ENCODE results near the gene YWHAH. TPM values are rescaled to one million over a fixed set of nuclear protein-coding genes. Genes with fewer than 3 reads are reported as not detected.

YWHAH gene
- polyA plus RNA-seq, 3 donors from 2014 or later: 76.5 to 113 (median 84.0) TPM

DNA sequence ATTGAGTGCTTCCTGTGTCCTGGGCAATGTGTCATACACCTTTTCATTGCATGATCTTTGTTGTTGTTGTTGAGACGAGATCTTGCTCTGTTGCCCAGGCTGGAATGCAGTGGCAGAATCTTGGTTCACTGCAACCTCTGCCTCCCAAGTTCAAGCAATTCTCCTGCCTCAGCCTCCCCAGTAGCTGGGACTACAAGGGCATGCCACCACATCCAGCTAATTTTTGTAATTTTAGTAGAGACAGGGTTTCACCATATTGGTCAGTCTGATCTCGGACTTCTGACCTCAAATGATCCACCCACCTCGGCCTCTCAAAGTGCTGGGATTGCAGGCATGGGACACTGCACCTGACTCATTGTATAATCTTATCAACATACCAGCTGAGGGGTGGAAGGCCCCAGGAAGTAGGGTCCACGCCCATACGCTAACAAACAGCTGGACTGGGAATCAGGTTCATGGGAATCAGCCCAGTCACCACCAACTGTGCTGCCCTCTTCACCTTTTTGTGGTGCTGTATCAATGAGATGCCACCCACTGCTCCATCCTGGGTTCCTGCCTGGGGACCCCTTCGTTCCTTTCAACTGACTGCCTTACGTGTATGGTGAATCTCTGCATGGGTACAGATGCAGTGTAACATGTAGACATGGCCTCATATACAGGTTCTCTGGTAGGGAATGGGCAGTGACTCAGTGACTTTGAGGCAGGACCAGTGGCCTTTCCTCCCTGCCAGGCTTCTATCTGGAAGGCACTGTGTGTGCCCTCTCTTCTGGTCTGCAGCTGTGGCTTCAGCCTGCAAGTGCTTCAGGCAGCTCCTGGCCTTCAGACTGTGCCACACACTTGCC is 32.5 kb upstream of the YWHAH start:
- peaks cover 2 to 4% (median 3%) of the 10 kb centered on the region in 3 donors for H3K27me3 Mint-ChIP-seq (ENCODE audit: low read depth in 3 of 3)
- H3K27ac Mint-ChIP-seq: no peak overlapping the region
- H3K4me3 Mint-ChIP-seq: no peak overlapping the region
- H3K4me1 Mint-ChIP-seq: no peaks in the 10 kb centered on the region
- H3K36me3 Mint-ChIP-seq: peaks cover 7 to 19% (median 11%) of the 10 kb centered on the region in 3 donors
- DNase-seq: no peak
- peaks cover 0 to 1% (median 0%) of the 10 kb centered on the region in 6 donors for H3K9me3 Mint-ChIP-seq

DNA sequence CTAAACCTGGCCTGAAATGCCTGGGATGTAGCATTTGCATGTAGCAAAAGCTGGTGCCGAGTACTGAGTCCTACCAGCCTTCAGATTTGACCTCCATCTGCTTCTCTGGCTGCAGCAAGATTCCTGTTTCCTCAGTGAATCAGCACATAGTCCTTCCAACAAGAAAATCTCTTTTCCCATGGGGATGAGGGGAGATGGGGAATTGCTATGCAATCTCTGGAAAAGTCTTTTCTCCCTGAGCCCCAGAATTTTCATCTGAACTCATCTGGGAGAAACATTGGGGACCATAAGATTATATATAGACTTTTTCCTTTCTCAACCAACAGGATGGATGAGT is 32.0 kb upstream of the YWHAH start:
- no peak for DNase-seq
- no peak overlapping the region for H3K4me3 Mint-ChIP-seq
- peaks cover 0 to 1% of the 10 kb centered on the region in 2 donors for H3K4me1 Mint-ChIP-seq
- peaks cover 7 to 16% (median 11%) of the 10 kb centered on the region in 3 donors for H3K36me3 Mint-ChIP-seq
- H3K27me3 Mint-ChIP-seq (ENCODE audit: low read depth in 3 of 3): peaks cover 1 to 3% (median 2%) of the 10 kb centered on the region in 3 donors
- no peak overlapping the region for H3K27ac Mint-ChIP-seq
- peaks cover 0 to 1% (median 0%) of the 10 kb centered on the region in 6 donors for H3K9me3 Mint-ChIP-seq

DNA sequence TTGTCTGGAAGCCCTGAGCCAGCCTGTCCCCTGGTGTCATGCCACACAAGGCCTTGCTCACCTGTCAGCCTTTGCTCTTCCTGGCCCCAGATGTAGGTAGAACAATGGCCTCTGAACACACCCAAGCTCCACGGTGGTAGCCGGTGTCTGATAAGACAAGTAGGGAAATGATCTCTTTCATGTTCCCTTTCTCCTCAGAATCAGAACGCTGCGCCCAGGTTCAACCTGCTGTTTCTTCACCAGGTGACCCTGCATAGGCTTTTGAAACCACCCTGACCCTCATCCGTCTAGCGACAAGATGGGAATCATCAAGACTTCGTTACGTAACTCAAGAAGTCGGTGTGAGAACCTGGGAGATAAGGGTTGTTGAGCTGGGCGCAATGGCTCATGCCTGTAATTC is 28.7 kb upstream of the YWHAH start:
- no peak overlapping the region for H3K27ac Mint-ChIP-seq
- H3K4me1 Mint-ChIP-seq: peaks cover 0 to 3% of the 10 kb centered on the region in 2 donors
- peaks cover 2 to 4% (median 3%) of the 10 kb centered on the region in 3 donors for H3K27me3 Mint-ChIP-seq (ENCODE audit: low read depth in 3 of 3)
- H3K9me3 Mint-ChIP-seq: peaks cover 0 to 1% (median 0%) of the 10 kb centered on the region in 6 donors
- H3K4me3 Mint-ChIP-seq: no peak overlapping the region
- peaks cover 0 to 7% (median 4%) of the 10 kb centered on the region in 3 donors for H3K36me3 Mint-ChIP-seq
- DNase-seq: no peak

DNA sequence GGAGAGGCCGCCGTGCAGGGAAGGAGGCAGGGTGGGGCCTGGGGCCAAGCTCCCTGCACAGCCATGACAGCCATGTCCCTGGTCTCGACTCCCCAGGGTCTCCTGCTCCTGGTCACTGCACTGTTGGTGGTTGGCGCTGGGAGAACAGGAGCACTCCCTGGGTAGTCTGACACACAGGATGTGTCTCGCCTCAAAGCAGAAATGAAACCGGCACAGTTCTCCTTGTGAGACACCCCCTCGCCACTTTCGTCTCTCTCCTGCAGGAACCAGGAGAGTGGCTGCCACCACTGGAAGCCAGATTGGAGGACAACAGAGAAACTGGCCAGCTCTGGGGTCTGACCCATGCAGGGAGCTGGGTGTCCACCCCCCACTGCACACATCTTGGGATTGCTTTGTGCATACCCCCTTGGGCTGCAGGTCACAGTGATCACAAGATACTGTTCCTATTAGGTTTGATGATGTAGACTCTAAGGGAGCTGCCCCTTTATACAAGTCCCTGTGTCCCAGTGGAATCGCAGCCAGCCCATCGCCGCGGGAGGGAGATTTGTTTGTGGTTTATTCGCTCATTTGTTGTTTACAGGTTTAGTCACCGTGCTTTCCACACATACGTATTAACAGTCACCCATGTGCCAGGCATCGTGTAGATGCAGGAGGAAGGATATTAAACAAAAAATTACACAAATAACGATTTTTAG is 27.0 kb upstream of the YWHAH start:
- no peak for DNase-seq
- Mint-ChIP-seq H3K27ac (no peak overlapping the region), H3K9me3 (peaks cover 0 to 1% (median 0%) of the 10 kb centered on the region in 6 donors), H3K27me3 (ENCODE audit: low read depth in 3 of 3) (peaks cover 2 to 4% (median 3%) of the 10 kb centered on the region in 3 donors), H3K4me1 (peaks cover 0 to 3% of the 10 kb centered on the region in 2 donors), H3K36me3 (peaks cover 0 to 8% (median 7%) of the 10 kb centered on the region in 3 donors), H3K4me3 (no peak overlapping the region)

DNA sequence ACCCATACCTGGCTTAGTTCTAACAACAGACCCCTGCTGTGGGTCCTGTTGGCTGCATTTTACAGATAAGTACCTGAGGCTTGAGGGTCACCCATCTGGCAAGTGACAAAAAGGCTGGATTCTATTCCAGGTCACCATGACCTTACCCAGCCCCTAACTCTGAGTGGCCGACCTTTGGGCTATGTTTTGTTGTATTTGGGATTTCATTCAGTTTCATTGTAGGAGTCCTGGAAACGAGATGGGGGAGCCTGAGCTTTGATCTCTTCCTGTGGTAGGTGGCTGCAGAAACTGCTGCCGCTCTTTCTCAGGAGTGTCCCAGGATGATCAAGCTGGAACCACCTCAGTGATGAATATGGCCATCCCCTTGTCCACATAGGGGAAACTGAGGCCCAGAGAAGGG is 24.6 kb upstream of the YWHAH start:
- DNase-seq: no peak
- Mint-ChIP-seq H3K4me3 (no peak overlapping the region), H3K36me3 (peaks cover 0 to 4% (median 0%) of the 10 kb centered on the region in 3 donors), H3K9me3 (no peaks in the 10 kb centered on the region), H3K4me1 (peaks cover 0 to 3% of the 10 kb centered on the region in 2 donors), H3K27me3 (ENCODE audit: low read depth in 3 of 3) (peaks cover 0 to 4% (median 3%) of the 10 kb centered on the region in 3 donors), H3K27ac (no peak overlapping the region)

DNA sequence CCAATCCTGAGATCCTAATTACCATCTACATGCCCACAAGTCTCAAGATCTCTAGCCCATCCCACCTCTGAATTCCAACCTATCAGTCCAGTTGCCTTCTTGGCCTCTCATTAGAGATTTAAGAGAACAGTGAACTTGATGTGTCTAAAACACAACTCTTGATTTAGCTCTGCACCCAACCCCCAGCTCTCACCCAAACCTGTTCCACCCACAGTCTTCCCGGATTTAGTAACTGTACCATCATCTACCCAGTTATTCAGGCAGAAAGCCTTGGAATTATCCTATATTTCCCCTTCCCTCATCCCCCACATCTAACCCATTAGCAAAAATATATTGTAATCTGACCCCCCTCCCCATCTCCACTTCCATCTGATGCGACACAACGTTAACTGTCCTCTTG is 24.0 kb upstream of the YWHAH start:
- peaks cover 0 to 3% of the 10 kb centered on the region in 2 donors for H3K4me1 Mint-ChIP-seq
- H3K9me3 Mint-ChIP-seq: no peaks in the 10 kb centered on the region
- no peak overlapping the region for H3K27ac Mint-ChIP-seq
- no peak overlapping the region for H3K4me3 Mint-ChIP-seq
- DNase-seq: no peak
- H3K27me3 Mint-ChIP-seq (ENCODE audit: low read depth in 3 of 3): peaks cover 1 to 8% (median 2%) of the 10 kb centered on the region in 3 donors
- peaks cover 0 to 4% (median 0%) of the 10 kb centered on the region in 3 donors for H3K36me3 Mint-ChIP-seq

DNA sequence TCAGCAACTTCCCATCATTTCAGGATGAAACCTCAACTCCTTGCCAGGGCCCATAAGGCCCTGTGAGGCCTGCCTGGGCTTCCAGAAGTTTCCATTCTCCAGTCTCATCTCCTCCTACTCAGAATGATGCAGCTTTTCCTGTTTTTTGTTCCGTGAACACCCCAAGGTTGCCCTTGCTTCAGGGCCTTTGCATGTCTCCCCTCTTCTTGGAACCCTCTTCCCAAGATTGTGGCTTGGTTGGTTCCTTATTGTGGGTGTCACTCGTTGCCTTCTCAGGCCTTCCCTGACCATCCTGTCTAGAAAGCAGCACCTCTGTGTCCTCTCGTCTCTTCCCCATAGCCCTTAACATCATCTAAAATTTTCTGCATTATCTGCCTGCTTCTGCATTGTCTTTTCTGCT is 23.2 kb upstream of the YWHAH start:
- Mint-ChIP-seq H3K36me3 (peaks cover 0 to 4% (median 0%) of the 10 kb centered on the region in 3 donors), H3K27ac (no peak overlapping the region), H3K4me1 (peaks cover 0 to 3% of the 10 kb centered on the region in 2 donors), H3K4me3 (no peak overlapping the region), H3K9me3 (no peaks in the 10 kb centered on the region), H3K27me3 (ENCODE audit: low read depth in 3 of 3) (peaks cover 1 to 12% (median 2%) of the 10 kb centered on the region in 3 donors)
- DNase-seq: no peak

DNA sequence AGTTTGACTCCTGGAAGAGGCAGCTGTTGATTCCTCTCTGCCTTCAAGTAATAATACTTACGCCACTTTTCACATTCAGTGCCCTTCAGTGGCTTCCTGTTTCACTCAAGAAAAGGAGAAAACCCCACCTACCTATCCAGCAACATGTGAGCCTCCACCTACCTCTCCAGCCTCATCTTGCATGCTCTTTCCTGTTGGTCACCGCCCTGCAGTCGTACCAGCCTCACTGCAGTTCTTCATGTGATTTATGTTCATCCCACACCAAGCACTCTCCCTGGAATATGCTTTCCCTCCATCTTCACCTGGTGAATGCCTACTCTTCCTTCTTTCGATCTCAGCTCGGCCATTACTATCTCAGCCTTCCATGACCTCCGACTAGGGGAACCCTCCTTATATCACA is 21.8 kb upstream of the YWHAH start:
- Mint-ChIP-seq H3K4me1 (peaks cover 0 to under 1% of the 10 kb centered on the region in 2 donors), H3K27ac (peak overlapping the region in 2 of 6 donors; percentile 1 to 24), H3K4me3 (no peak overlapping the region), H3K36me3 (peaks cover 0 to 4% (median 0%) of the 10 kb centered on the region in 3 donors), H3K9me3 (no peaks in the 10 kb centered on the region), H3K27me3 (ENCODE audit: low read depth in 3 of 3) (peaks cover 1 to 13% (median 2%) of the 10 kb centered on the region in 3 donors)
- DNase-seq: no peak

DNA sequence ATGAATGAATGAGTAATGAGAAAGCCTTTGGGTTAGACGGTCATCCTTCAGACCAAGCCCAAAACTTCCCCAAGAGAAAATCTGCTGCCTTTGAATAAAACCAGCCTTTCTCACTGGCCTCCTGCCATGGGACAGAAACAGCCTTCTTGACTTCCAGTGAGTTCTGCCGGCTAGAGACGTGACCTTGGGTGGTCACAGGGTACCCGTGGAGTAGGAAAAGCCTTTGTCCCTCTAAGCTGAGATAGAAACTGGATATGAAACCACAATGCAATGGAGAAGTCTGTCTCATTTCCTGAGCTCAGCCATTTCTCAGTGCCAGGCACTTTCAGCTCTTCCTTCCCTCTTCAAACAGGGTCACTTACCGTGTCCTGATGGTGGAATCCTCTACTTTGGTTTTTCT is 21.2 kb upstream of the YWHAH start:
- no peak overlapping the region for H3K4me3 Mint-ChIP-seq
- peak overlapping the region in 2 of 6 donors; percentile 12 to 24 for H3K27ac Mint-ChIP-seq

DNA sequence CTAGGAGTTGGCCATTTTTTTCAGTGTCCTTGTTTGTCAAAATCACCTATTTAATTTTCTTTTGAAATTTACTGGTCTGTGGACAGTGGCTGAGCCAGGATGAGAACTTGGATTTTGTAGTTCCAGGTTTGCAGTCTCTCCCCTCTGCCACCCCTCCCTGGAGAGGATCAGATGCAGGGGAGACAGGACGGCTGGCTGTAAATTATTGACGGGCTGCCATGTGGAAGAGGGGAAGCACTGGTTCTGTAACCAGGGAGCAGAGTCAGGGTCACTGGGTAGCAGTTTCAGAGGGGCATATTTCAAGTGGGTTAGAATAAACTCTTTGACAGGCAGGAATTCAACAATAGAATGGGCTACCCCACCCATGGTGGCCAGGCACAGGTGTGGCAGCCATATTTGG is 20.6 kb upstream of the YWHAH start:
- peaks cover 1 to 14% (median 2%) of the 10 kb centered on the region in 3 donors for H3K27me3 Mint-ChIP-seq (ENCODE audit: low read depth in 3 of 3)
- H3K4me3 Mint-ChIP-seq: no peak overlapping the region
- H3K27ac Mint-ChIP-seq: peak overlapping the region in 1 of 6 donors; percentile 12
- no peaks in the 10 kb centered on the region for H3K9me3 Mint-ChIP-seq
- no peaks in the 10 kb centered on the region for H3K4me1 Mint-ChIP-seq
- H3K36me3 Mint-ChIP-seq: peaks cover 0 to 4% (median 0%) of the 10 kb centered on the region in 3 donors
- no peak for DNase-seq

More for the DNA sequence above, 21.2 kb upstream of the YWHAH start:
- peaks cover 0 to 4% (median 0%) of the 10 kb centered on the region in 3 donors for H3K36me3 Mint-ChIP-seq
- no peak for DNase-seq
- H3K4me1 Mint-ChIP-seq: no peaks in the 10 kb centered on the region
- H3K27me3 Mint-ChIP-seq (ENCODE audit: low read depth in 3 of 3): peaks cover 1 to 14% (median 2%) of the 10 kb centered on the region in 3 donors
- H3K9me3 Mint-ChIP-seq: no peaks in the 10 kb centered on the region

DNA sequence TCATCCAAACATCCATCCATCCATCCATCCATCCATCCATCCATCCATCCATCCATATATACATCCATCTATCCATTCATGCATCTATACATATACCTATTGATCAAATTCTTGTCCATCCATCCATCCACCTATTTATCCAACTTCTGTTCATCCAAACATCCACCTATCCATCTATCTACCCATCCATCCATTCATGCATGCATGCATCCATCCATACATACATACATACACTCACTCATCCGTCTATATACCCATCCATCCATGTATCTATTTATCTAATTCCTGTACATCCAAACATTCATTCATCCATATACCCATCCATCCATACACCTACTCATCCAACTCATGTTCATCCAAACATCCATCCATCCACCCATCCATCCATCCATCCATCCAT is 19.3 kb upstream of the YWHAH start:
- H3K27ac Mint-ChIP-seq: no peak overlapping the region
- peaks cover 2 to 19% (median 4%) of the 10 kb centered on the region in 3 donors for H3K27me3 Mint-ChIP-seq (ENCODE audit: low read depth in 3 of 3)

DNA sequence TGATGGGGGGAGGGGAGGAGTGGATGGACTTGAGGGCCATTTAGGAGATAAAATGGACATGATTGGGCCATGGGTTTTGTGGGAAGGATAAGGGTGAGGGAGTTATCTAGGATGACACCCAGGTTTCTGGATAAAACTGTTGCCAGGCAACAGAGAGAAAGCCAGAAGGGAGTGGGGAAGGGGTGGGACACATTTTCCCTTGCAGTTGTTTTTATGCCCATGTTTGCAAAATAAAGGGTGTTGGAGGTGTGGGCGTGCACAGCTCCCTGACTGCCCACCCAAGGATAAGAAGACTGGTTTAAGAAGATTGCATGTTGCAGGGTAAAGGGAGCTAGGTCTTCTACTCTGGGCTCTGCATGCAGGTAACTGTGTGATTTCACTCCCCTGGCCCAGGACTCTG is 18.3 kb upstream of the YWHAH start:
- peaks cover 0 to 4% (median 0%) of the 10 kb centered on the region in 3 donors for H3K36me3 Mint-ChIP-seq

More for the DNA sequence above, 19.3 kb upstream of the YWHAH start:
- no peak for DNase-seq
- Mint-ChIP-seq H3K4me3 (no peak overlapping the region), H3K4me1 (no peaks in the 10 kb centered on the region), H3K36me3 (peaks cover 0 to 4% (median 0%) of the 10 kb centered on the region in 3 donors), H3K9me3 (no peaks in the 10 kb centered on the region)

DNA sequence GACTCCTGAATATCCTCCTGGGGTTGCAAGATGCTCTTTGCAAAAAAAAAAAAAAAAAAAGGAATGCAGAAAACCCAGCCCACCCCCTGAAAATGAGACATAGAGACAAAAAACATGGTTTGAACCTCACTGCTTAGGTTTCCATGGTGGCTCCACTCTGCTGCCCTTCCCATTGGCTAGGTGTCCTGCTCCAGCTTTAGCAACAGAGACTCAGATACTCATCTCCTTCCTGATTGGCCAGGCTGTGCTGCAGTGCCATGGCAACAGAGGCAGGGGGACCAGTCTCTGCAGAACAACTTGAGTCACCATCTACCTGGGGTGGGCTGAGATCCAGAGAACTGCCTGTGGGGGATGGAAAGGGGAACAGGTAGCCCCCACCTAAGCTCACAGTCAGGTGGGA is 17.4 kb upstream of the YWHAH start:
- no peaks in the 10 kb centered on the region for H3K4me1 Mint-ChIP-seq
- no peak for DNase-seq
- no peak overlapping the region for H3K4me3 Mint-ChIP-seq
- no peaks in the 10 kb centered on the region for H3K9me3 Mint-ChIP-seq
- H3K27me3 Mint-ChIP-seq (ENCODE audit: low read depth in 3 of 3): peaks cover 0 to 21% (median 4%) of the 10 kb centered on the region in 3 donors
- no peak overlapping the region for H3K27ac Mint-ChIP-seq
- no peaks in the 10 kb centered on the region for H3K36me3 Mint-ChIP-seq

More for the DNA sequence above, 18.3 kb upstream of the YWHAH start:
- Mint-ChIP-seq H3K4me3 (no peak overlapping the region), H3K27me3 (ENCODE audit: low read depth in 3 of 3) (peaks cover 0 to 19% (median 4%) of the 10 kb centered on the region in 3 donors), H3K9me3 (no peaks in the 10 kb centered on the region), H3K27ac (no peak overlapping the region), H3K4me1 (no peaks in the 10 kb centered on the region)
- no peak for DNase-seq

DNA sequence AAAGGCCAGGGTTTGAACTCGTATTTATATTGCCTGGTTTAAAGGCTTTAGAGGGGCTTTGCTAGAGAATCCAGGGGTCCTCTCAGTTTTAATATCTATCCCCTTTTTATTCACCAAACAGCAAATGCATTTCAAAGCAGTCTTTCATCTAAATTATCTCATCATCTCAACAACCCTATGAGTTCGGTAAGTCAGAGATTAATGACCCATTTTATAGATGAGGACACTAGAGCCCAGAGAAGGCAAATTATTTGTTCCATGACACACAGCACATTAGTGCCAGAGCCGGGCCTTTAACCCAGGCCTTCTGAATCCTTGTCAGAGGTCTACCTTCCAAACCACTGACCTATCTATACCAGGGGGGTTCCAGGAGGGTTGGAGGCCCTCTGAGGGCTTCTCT is 16.8 kb upstream of the YWHAH start:
- no peaks in the 10 kb centered on the region for H3K9me3 Mint-ChIP-seq
- H3K27ac Mint-ChIP-seq: no peak overlapping the region
- H3K27me3 Mint-ChIP-seq (ENCODE audit: low read depth in 3 of 3): peaks cover 0 to 21% (median 4%) of the 10 kb centered on the region in 3 donors
- H3K36me3 Mint-ChIP-seq: no peaks in the 10 kb centered on the region
- H3K4me3 Mint-ChIP-seq: no peak overlapping the region
- no peak for DNase-seq
- no peaks in the 10 kb centered on the region for H3K4me1 Mint-ChIP-seq

All from immature natural killer cell (primary cell).